AG10803 (cell line): ENCODE measurements around the gene GIPC2.

Experiments used
- DNase-seq: peaks from one replicate; pipeline ENCODE4 v3.0.0; 2010; ENCODE audit warnings: low read depth
- H3K4me3 ChIP-seq: 2 replicates; pipeline ENCODE4 v1.5.1; 2011; ENCODE audit warnings: mild to moderate bottlenecking, low read length, control low read depth
- CTCF ChIP-seq: conservative IDR thresholded peaks from 2 replicates; pipeline ENCODE4 v1.5.1; 2011; ENCODE audit warnings: mild to moderate bottlenecking, low read length, control low read depth, inconsistent platforms

Gene GIPC2

GRCh38 chr1:78165816-78166215 is 120.0 kb downstream of the GIPC2 start:
- DNase-seq = no peak
- H3K4me3 ChIP-seq = no peak overlapping the region

GRCh38 chr1:78168306-78168705 is 122.5 kb downstream of the GIPC2 start:
- no peak for TF ChIP-seq CTCF
- H3K4me3 ChIP-seq = no peak overlapping the region
- peak; percentile 37 for DNase-seq

More at GRCh38 chr1:78165816-78166215, 120.0 kb downstream of the GIPC2 start:
- no peak for TF ChIP-seq CTCF

GRCh38 chr1:78170859-78171258 is 125.1 kb downstream of the GIPC2 start:
- TF ChIP-seq CTCF = no peak
- no peak overlapping the region for H3K4me3 ChIP-seq
- no peak for DNase-seq

- no peak overlapping the region for H3K4me3 ChIP-seq
- DNase-seq = peak; percentile 46
- TF ChIP-seq CTCF = no peak
These were observed 126.2 kb downstream of the GIPC2 start for GRCh38 chr1:78171736-78172590.

GRCh38 chr1:78176448-78176847 is 130.7 kb downstream of the GIPC2 start:
- peak; percentile 89 for DNase-seq

GRCh38 chr1:78177708-78178270 is 132.0 kb downstream of the GIPC2 start:
- no peak for TF ChIP-seq CTCF
- DNase-seq = no peak

More at GRCh38 chr1:78176448-78176847, 130.7 kb downstream of the GIPC2 start:
- H3K4me3 ChIP-seq = no peak overlapping the region
- TF ChIP-seq CTCF = no peak

GRCh38 chr1:78178816-78179215 is 133.1 kb downstream of the GIPC2 start:
- no peak for DNase-seq
- no peak overlapping the region for H3K4me3 ChIP-seq
- no peak for TF ChIP-seq CTCF

More at GRCh38 chr1:78177708-78178270, 132.0 kb downstream of the GIPC2 start:
- no peak overlapping the region for H3K4me3 ChIP-seq
